ENCODE results near the gene GABRG3. TPM values are rescaled to one million over a fixed set of nuclear protein-coding genes. Genes with fewer than 3 reads are reported as not detected.

The GABRG3 gene
- polyA plus RNA-seq, 1 experiment: not detected

- no peak overlapping the region for H3K4me3 ChIP-seq (ENCODE audit: low read depth, low read length)
- no peak for DNase-seq (ENCODE audit: low read depth)
- no peak for TF ChIP-seq CTCF (IDR thresholded peaks at IDR 0.05; ENCODE audit: insufficient read depth, low read depth, low read length)
- CTCF ChIA-PET: no interaction called here
- POLR2A ChIA-PET: no interaction called here
- H3K27me3 ChIP-seq (ENCODE audit: control insufficient read depth, insufficient read depth, low read length): no peaks in the 10 kb centered on the region
- no peaks in the 10 kb centered on the region for H3K36me3 ChIP-seq (ENCODE audit: control insufficient read depth, insufficient read depth, low read length)
These were observed 243.1 kb downstream of the GABRG3 start for GRCh38 chr15:27214032-27214431.

GRCh38 chr15:27214961-27215360, 244.0 kb downstream of the GABRG3 start:
- CTCF ChIA-PET: no interaction called here
- POLR2A ChIA-PET: no interaction called here
- DNase-seq (ENCODE audit: low read depth): no peak
- no peak for TF ChIP-seq CTCF (IDR thresholded peaks at IDR 0.05; ENCODE audit: insufficient read depth, low read depth, low read length)
- no peak overlapping the region for H3K4me3 ChIP-seq (ENCODE audit: low read depth, low read length)
- H3K27me3 ChIP-seq (ENCODE audit: control insufficient read depth, insufficient read depth, low read length): no peaks in the 10 kb centered on the region
- no peaks in the 10 kb centered on the region for H3K36me3 ChIP-seq (ENCODE audit: control insufficient read depth, insufficient read depth, low read length)

GRCh38 chr15:27218426-27218825, 247.4 kb downstream of the GABRG3 start:
- Histone ChIP-seq H3K36me3 (ENCODE audit: control insufficient read depth, insufficient read depth, low read length) (no peaks in the 10 kb centered on the region), H3K4me3 (ENCODE audit: low read depth, low read length) (no peak overlapping the region), H3K27me3 (ENCODE audit: control insufficient read depth, insufficient read depth, low read length) (no peaks in the 10 kb centered on the region)
- CTCF ChIA-PET: no interaction called here
- no peak for TF ChIP-seq CTCF (IDR thresholded peaks at IDR 0.05; ENCODE audit: insufficient read depth, low read depth, low read length)
- no peak for DNase-seq (ENCODE audit: low read depth)
- POLR2A ChIA-PET: no interaction called here

- ChIA-PET POLR2A (no interaction called here), CTCF (no interaction called here)
- no peak for DNase-seq (ENCODE audit: low read depth)
- TF ChIP-seq CTCF (IDR thresholded peaks at IDR 0.05; ENCODE audit: insufficient read depth, low read depth, low read length): no peak
- no peaks in the 10 kb centered on the region for H3K27me3 ChIP-seq (ENCODE audit: control insufficient read depth, insufficient read depth, low read length)
- no peaks in the 10 kb centered on the region for H3K36me3 ChIP-seq (ENCODE audit: control insufficient read depth, insufficient read depth, low read length)
- H3K4me3 ChIP-seq (ENCODE audit: low read depth, low read length): no peak overlapping the region
These were observed 248.7 kb downstream of the GABRG3 start for GRCh38 chr15:27219636-27220035.

GRCh38 chr15:27220199-27220598, 249.2 kb downstream of the GABRG3 start:
- DNase-seq (ENCODE audit: low read depth): no peak
- ChIA-PET POLR2A (no interaction called here), CTCF (no interaction called here)
- Histone ChIP-seq H3K36me3 (ENCODE audit: control insufficient read depth, insufficient read depth, low read length) (no peaks in the 10 kb centered on the region), H3K4me3 (ENCODE audit: low read depth, low read length) (no peak overlapping the region), H3K27me3 (ENCODE audit: control insufficient read depth, insufficient read depth, low read length) (no peaks in the 10 kb centered on the region)
- TF ChIP-seq CTCF (IDR thresholded peaks at IDR 0.05; ENCODE audit: insufficient read depth, low read depth, low read length): no peak

All from BJ (cell line).